Measurements from ENCODE around the gene MC4R.

The MC4R gene

GRCh38 chr18:60322591-60322990 is 50.0 kb downstream of the MC4R start:
- no peak for DNase-seq

All from CD4-positive, alpha-beta T cell treated with Interleukin-12 subunit alpha and Interleukin-12 subunit beta, for 1 hour (primary cell).